GM23338 (cell line): ENCODE measurements around the gene EIF2B1. TPM values are rescaled to one million over a fixed set of nuclear protein-coding genes. Genes with fewer than 3 reads are reported as not detected.

Experiments
- ATAC-seq: fragments of 200-7000 bp; cut with Tn5 transposase; 3 replicates; pipeline ENCODE4 v1.9.1; 2020
- DNase-seq: peaks from one replicate; pipeline ENCODE4 v3.0.0-alpha.2; 2015; ENCODE audit warnings: low spot score
- H2AFZ ChIP-seq: fragments of 200-600 bp; sonication (generic); 2 replicates; pipeline ENCODE4 v1.8.0; 2016; ENCODE audit warnings: antibody characterized with exemption, mild to moderate bottlenecking, moderate library complexity
- H3F3A ChIP-seq: fragments of 200-600 bp; sonication (generic); replicated peaks from 2 replicates; pipeline ENCODE4 v1.8.0; 2017; ENCODE audit warnings: antibody characterized with exemption, mixed run types, low read depth
- H3K27ac ChIP-seq: fragments of 200-600 bp; sonication (generic); 2 replicates; pipeline ENCODE4 v1.6.1; 2016; ENCODE audit warnings: low read depth
- H3K27me3 ChIP-seq: fragments of 200-600 bp; sonication (generic); 2 replicates; pipeline ENCODE4 v1.8.0; 2016; ENCODE audit warnings: mild to moderate bottlenecking, mixed run types, moderate library complexity; ENCODE audit not compliant: insufficient read depth
- H3K36me3 ChIP-seq: fragments of 200-600 bp; sonication (generic); 2 replicates; pipeline ENCODE4 v1.8.0; 2016; ENCODE audit warnings: mild to moderate bottlenecking; ENCODE audit not compliant: insufficient read depth
- H3K4me1 ChIP-seq: fragments of 200-600 bp; sonication (generic); 2 replicates; pipeline ENCODE4 v1.8.0; 2016; ENCODE audit warnings: mild to moderate bottlenecking, moderate library complexity; ENCODE audit not compliant: insufficient read depth
- H3K4me2 ChIP-seq: fragments of 200-600 bp; sonication (generic); 2 replicates; pipeline ENCODE4 v1.7.1; 2017; ENCODE audit warnings: mixed run types
- H3K4me3 ChIP-seq: fragments of 200-600 bp; sonication (generic); 2 replicates; pipeline ENCODE4 v1.6.1; 2016; ENCODE audit warnings: mixed run types
- H3K79me2 ChIP-seq: fragments of 200-600 bp; sonication (generic); replicated peaks from 2 replicates; pipeline ENCODE4 v1.8.0; 2017; ENCODE audit warnings: mild to moderate bottlenecking; ENCODE audit not compliant: insufficient read depth
- H3K9me2 ChIP-seq: fragments of 200-600 bp; sonication (generic); 2 replicates; pipeline ENCODE4 v1.8.0; 2017; ENCODE audit not compliant: insufficient read depth
- H4K20me1 ChIP-seq: fragments of 200-600 bp; sonication (generic); replicated peaks from 2 replicates; pipeline ENCODE4 v1.8.0; 2017; ENCODE audit warnings: mild to moderate bottlenecking; ENCODE audit not compliant: insufficient read depth
- H3K27ac Mint-ChIP-seq: 2 replicates; pipeline ENCODE4 v1.8.0; 2020; ENCODE audit warnings: inconsistent platforms, mild to moderate bottlenecking, moderate library complexity, mixed read lengths
- H3K27me3 Mint-ChIP-seq: 3 replicates; pipeline ENCODE4 v1.8.0; 2022; ENCODE audit warnings: low read depth, mild to moderate bottlenecking, moderate library complexity, mixed read lengths, inconsistent platforms; ENCODE audit not compliant: insufficient read depth, poor library complexity
- H3K36me3 Mint-ChIP-seq: 3 replicates; pipeline ENCODE4 v1.8.0; 2021; ENCODE audit warnings: low read depth, mild to moderate bottlenecking, inconsistent platforms, moderate library complexity, mixed read lengths
- H3K4me1 Mint-ChIP-seq: 3 replicates; pipeline ENCODE4 v1.8.0; 2020; ENCODE audit warnings: mild to moderate bottlenecking, inconsistent platforms, mixed read lengths
- H3K4me3 Mint-ChIP-seq: 3 replicates; pipeline ENCODE4 v1.8.0; 2021; ENCODE audit warnings: moderate library complexity, mild to moderate bottlenecking, inconsistent platforms, mixed read lengths
- H3K9me3 Mint-ChIP-seq: 3 replicates; pipeline ENCODE4 v1.8.0; 2020; ENCODE audit warnings: moderate library complexity, mild to moderate bottlenecking, inconsistent platforms, mixed read lengths
- CTCF ChIP-seq, 2 experiments: fragments of 200-600 bp in 1 of 2; sonication (generic) in 1 of 2; conservative IDR thresholded peaks; 2 replicates each; pipeline versions ENCODE4 v1.5.1 to v1.6.1; 2016 to 2017; ENCODE audit warnings: antibody characterized with exemption in 2 of 2, low read depth in 2 of 2, mild to moderate bottlenecking in 2 of 2, moderate library complexity in 1 of 2
- ETS1 ChIP-seq: IDR thresholded peaks from 2 replicates; pipeline ENCODE4 v1.6.1; 2016; ENCODE audit warnings: antibody characterized with exemption
- EZH2phosphoT487 ChIP-seq: fragments of 200-600 bp; sonication (generic); IDR thresholded peaks from one replicate; pipeline ENCODE4 v1.8.1; 2018; ENCODE audit warnings: antibody characterized with exemption; ENCODE audit not compliant: unreplicated experiment
- POLR2AphosphoS5 ChIP-seq: IDR thresholded peaks from 2 replicates; pipeline ENCODE4 v1.6.1; 2016; ENCODE audit warnings: antibody characterized with exemption, low read depth
- REST ChIP-seq: IDR thresholded peaks from one replicate; pipeline ENCODE4 v1.6.1; 2018; ENCODE audit warnings: antibody characterized with exemption; ENCODE audit not compliant: unreplicated experiment
- ZNF114 ChIP-seq: fragments of 250-450 bp; sonication (Bioruptor Pico); IDR thresholded peaks from 2 replicates; pipeline ENCODE4 v1.5.0; 2020; ENCODE audit warnings: mild to moderate bottlenecking, moderate library complexity
- ZNF331 ChIP-seq: fragments of 250-450 bp; sonication (Bioruptor Pico); IDR thresholded peaks from 2 replicates; pipeline ENCODE4 v1.5.0; 2020; ENCODE audit warnings: low read depth, mild to moderate bottlenecking, moderate library complexity
- ZNF462 ChIP-seq: fragments of 250-450 bp; sonication (Bioruptor Pico); IDR thresholded peaks from 2 replicates; pipeline ENCODE4 v1.5.0; 2020; ENCODE audit warnings: mild to moderate bottlenecking, moderate library complexity
- polyA plus RNA-seq: library from polyadenylated mRNA; unstranded; fragments of >200 nt; fragmentation: Nextera tagmentation; extraction: Ambion mirVana; gene quantifications from 2 replicates; pipeline ENCODE4 v1.2.1, GENCODE V29; 2016
- total RNA-seq: library from RNA; depleted of rRNA; stranded (reverse); fragments of >200 nt; shearing (Covaris generic); gene quantifications from 2 replicates; pipeline ENCODE4 v1.2.3, GENCODE V29; 2014

The EIF2B1 gene
- total and polyA plus RNA-seq, 2 experiments from 2014 or later, result 33.5 to 117 TPM

GRCh38 chr12:123667771-123668170 is 34.3 kb upstream of the EIF2B1 start:
- no peaks in the 10 kb centered on the region for H4K20me1 ChIP-seq
- Mint-ChIP-seq H3K27me3 (peaks cover 2% of the 10 kb centered on the region), H3K9me3 (no peaks in the 10 kb centered on the region; the same call in 2 of the 3 replicates), H3K4me1 (no peaks in the 10 kb centered on the region), H3K27ac (no peak overlapping the region), H3K36me3 (peaks cover 9% of the 10 kb centered on the region; the same call in 2 of the 3 replicates), H3K4me3 (no peak overlapping the region)
- no peaks in the 10 kb centered on the region for H3K4me1 ChIP-seq
- no peaks in the 10 kb centered on the region for H3K9me2 ChIP-seq
- no peaks in the 10 kb centered on the region for H3F3A ChIP-seq
- H3K27ac ChIP-seq, result no peak overlapping the region
- DNase-seq, result no peak
- no peak for ATAC-seq
- no peaks in the 10 kb centered on the region for H3K36me3 ChIP-seq
- no peak overlapping the region for H3K4me3 ChIP-seq
- TF ChIP-seq EZH2phosphoT487, result no peak
- no peak for TF ChIP-seq POLR2AphosphoS5
- no peak for TF ChIP-seq ZNF331 (CRISPR knock-in tag)
- TF ChIP-seq REST, result no peak
- H3K4me2 ChIP-seq, result no peak overlapping the region
- H3K27me3 ChIP-seq, result no peaks in the 10 kb centered on the region
- no peaks in the 10 kb centered on the region for H3K79me2 ChIP-seq
- H2AFZ ChIP-seq, result no peak overlapping the region

GRCh38 chr12:123659996-123660727 is 26.7 kb upstream of the EIF2B1 start:
- no peak overlapping the region for H3K27ac Mint-ChIP-seq
- H3K4me3 Mint-ChIP-seq, result no peak overlapping the region
- H3K9me3 Mint-ChIP-seq, result no peaks in the 10 kb centered on the region
- H3K36me3 Mint-ChIP-seq, result peaks cover 36% of the 10 kb centered on the region
- ATAC-seq (no peak), DNase-seq (no peak)
- Histone ChIP-seq H3K27ac (no peak overlapping the region), H3K79me2 (no peaks in the 10 kb centered on the region), H3K36me3 (peaks cover 5% of the 10 kb centered on the region), H3F3A (0 out of 2 replicates have a peak, but pooled peaks cover 4% of the 10 kb centered on the region), H4K20me1 (no peaks in the 10 kb centered on the region; the same call in 1 of the 2 replicates), H2AFZ (no peak overlapping the region), H3K9me2 (no peaks in the 10 kb centered on the region), H3K4me3 (no peak overlapping the region), H3K4me2 (no peak overlapping the region), H3K4me1 (no peaks in the 10 kb centered on the region), H3K27me3 (no peaks in the 10 kb centered on the region)
- H3K4me1 Mint-ChIP-seq, result no peaks in the 10 kb centered on the region
- H3K27me3 Mint-ChIP-seq, result peaks cover 2% of the 10 kb centered on the region
- TF ChIP-seq ETS1 (no peak), ZNF462 (CRISPR knock-in tag) (no peak), ZNF114 (CRISPR knock-in tag) (no peak), ZNF331 (CRISPR knock-in tag) (no peak), CTCF (conservative IDR thresholded peaks at IDR 0.05; ENCODE audit: low read depth in 2 of 2) (no peak)
